Activated naive CD4-positive, alpha-beta T cell treated with anti-CD3 and anti-CD28 coated beads, Interleukin-2, amount 50 U/mL, for 72 hours (primary cell): ENCODE data around the gene LDLRAD3. TPM values are rescaled to one million over a fixed set of nuclear protein-coding genes. Genes with fewer than 3 reads are reported as not detected.

ENCODE experiments used
- ATAC-seq, 2 donors: fragments of 150-1000 bp; cut with Tn5 transposase; 2 replicates each; pipeline ENCODE4 v1.10.0; 2021; ENCODE audit warnings: mild to moderate bottlenecking in 2 of 2, moderate library complexity in 2 of 2
- DNase-seq, 2 donors: peaks; one replicate each; pipeline ENCODE4 v3.0.0; 2021 to 2022; ENCODE audit warnings: low spot score in 2 of 2
- H3K27ac Mint-ChIP-seq, 2 donors: one replicate each; pipeline ENCODE4 v1.8.0; 2022; ENCODE audit warnings: mild to moderate bottlenecking in 2 of 2, mixed read lengths in 2 of 2
- H3K36me3 Mint-ChIP-seq, 2 donors: one replicate each; pipeline ENCODE4 v1.8.0; 2022; ENCODE audit warnings: mixed read lengths in 2 of 2
- H3K9me3 Mint-ChIP-seq, 2 donors: one replicate each; pipeline ENCODE4 v1.8.0; 2022; ENCODE audit warnings: mixed read lengths in 2 of 2
- total RNA-seq, 2 donors: library from RNA; stranded (reverse); gene quantifications; one replicate each; pipeline ENCODE4 v1.2.3, GENCODE V29; 2022

LDLRAD3 gene
- total RNA-seq, 2 donors from 2014 or later: 0.27 to 0.82 TPM

DNA sequence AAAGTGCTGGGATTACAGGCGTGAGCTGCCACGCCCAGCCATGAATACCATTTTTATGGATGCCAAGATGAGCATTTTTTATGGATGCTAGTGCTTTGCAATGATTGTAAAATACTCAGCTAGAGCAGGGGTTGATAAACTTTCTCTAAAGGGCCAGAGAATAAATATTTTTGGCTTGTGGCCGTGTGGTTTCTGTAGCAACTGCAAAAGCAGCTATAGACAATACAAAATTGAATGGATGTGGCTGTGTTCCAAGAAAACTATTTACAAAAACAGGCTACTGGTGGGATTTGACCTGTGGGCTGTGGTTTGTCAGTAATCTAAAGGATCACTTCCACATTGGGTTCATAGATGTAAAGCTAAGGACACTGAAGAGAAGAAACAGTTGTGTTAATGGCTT is 289.3 kb downstream of the LDLRAD3 start:
- no peak for ATAC-seq
- no peak for DNase-seq
- no peak overlapping the region for H3K27ac Mint-ChIP-seq
- H3K36me3 Mint-ChIP-seq: no peaks in the 10 kb centered on the region
- no peaks in the 10 kb centered on the region for H3K9me3 Mint-ChIP-seq

DNA sequence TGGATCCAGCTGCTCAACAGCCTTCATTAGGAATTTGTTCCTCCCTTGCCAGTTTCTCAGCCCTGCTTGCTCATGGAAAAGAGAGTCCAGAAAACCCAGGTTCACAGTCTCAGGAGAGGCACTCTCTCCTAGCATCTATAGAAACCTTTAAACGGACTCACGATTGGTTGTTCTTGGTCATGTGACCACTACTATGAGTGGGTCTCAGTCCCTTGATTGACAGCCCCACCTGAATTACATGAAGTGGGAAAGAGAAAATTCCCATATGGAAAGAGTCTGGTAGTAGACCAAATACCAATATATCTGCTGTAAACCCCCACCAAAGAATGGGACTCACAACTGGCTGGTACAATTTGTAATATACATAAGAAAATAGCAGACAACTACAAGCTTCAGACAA is 291.0 kb downstream of the LDLRAD3 start:
- no peak overlapping the region for H3K27ac Mint-ChIP-seq
- no peaks in the 10 kb centered on the region for H3K9me3 Mint-ChIP-seq
- H3K36me3 Mint-ChIP-seq: no peaks in the 10 kb centered on the region
- ATAC-seq (no peak), DNase-seq (no peak)

DNA sequence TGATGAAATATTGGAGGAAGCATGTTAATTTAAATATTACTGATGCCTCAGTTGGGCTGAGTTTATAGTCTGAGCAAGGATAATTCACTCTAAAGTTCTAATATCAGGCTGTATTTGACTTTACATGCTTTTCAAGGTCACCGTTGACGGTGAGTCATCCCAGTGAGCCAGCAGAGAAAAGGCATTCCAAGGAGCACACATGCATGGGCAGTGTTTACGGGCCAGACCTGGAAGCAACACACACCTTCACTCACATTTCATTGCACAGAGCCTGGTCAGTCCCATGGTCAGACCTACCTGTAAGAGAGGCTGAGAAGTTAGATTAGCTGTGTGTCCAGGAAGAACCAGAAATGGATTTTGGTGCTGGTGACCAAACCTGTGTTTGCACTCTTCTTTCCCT is 291.9 kb downstream of the LDLRAD3 start:
- no peak overlapping the region for H3K27ac Mint-ChIP-seq
- ATAC-seq (no peak), DNase-seq (no peak)
- H3K36me3 Mint-ChIP-seq: no peaks in the 10 kb centered on the region
- H3K9me3 Mint-ChIP-seq: no peaks in the 10 kb centered on the region

DNA sequence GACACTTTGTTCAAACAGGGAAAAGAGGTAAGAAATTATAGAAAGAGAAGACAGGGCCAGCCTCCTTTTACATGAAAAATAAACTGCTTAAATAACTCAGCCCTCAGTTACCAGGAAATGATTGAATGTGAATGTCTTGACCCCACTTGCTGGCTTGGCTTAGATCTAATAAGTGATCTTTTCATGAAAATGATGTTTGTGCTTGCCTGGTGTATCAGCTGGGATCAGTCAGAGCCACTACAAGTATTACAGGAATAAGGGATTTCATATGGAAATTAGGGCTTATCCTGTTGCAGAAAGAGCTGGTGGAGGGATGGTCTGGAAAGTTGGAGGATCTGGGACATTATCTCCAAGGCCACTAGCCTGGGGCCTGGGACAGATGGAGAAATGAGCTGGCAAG is 293.5 kb downstream of the LDLRAD3 start:
- no peak overlapping the region for H3K27ac Mint-ChIP-seq
- no peak for DNase-seq
- H3K9me3 Mint-ChIP-seq: no peaks in the 10 kb centered on the region
- no peaks in the 10 kb centered on the region for H3K36me3 Mint-ChIP-seq
- no peak for ATAC-seq

DNA sequence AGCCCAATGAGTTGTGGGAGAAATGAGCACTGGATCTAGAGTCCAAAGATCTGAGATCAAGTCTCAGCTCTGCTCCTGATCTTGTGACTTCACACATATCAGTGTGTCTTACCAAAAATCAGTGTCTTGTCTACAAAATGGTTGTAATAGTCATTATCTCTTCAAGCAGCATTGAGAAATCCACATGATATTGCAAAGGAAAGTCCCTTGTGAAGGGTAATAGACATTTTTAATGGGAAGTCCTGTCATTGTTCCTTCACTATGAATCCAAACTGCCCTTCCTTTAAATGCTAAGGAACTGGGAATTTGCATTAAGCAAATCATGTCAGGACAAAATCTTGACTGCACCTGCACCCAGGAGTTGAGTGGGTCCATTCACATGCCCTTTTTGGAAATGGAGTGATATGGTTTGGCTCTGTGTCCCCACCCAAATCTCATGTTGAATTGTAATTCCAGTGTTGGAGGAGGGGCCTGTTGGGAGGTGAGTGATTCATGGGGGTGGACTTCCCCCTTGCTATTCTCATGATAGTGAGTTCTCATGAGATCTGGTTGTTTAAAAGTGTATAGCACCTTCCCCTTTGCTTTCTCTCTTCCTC is 294.3 kb downstream of the LDLRAD3 start:
- no peaks in the 10 kb centered on the region for H3K36me3 Mint-ChIP-seq
- H3K9me3 Mint-ChIP-seq: no peaks in the 10 kb centered on the region
- H3K27ac Mint-ChIP-seq: no peak overlapping the region
- ATAC-seq: no peak
- no peak for DNase-seq

DNA sequence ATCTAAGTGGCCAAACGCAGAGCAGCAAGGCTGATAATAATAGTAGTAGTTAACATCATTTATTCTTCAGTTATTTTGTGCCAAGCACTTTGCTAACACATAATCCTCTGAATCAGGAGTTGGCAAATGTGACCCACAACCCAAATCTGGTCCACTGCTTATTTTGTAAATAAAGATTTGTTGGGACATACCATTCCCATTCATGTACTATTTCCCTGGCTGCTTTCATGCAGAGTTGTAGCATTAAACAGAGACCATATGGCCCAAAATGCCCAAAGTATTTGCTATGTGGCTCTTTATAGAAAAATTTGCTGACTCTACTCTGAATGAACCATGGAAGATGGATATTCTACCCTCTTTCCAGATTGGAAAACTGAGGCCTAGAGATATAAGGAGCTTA is 295.0 kb downstream of the LDLRAD3 start:
- ATAC-seq: no peak
- H3K36me3 Mint-ChIP-seq: no peaks in the 10 kb centered on the region

DNA sequence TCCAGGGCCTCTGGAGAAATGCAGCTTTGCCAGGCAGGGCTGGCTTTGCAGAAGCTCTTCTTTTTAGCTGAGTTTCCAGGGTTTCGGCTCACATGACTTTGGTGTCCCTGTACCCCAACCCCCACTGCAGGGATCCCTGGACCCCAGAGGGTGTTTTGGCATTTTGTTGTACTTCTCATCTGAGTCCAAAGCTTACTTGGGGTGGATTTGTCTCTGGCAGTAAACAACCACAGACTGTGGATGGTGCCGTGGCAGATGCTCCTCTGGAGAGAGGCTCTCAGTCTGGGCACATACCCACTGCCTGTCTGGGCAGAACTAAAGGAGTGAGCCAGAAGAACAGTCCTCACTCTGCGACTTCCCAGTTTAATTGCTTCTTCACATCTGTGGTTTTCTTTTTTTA is 295.8 kb downstream of the LDLRAD3 start:
- H3K36me3 Mint-ChIP-seq: no peaks in the 10 kb centered on the region
- DNase-seq (no peak), ATAC-seq (no peak)
- H3K27ac Mint-ChIP-seq: no peak overlapping the region
- H3K9me3 Mint-ChIP-seq: no peaks in the 10 kb centered on the region

More for the DNA sequence above, 295.0 kb downstream of the LDLRAD3 start:
- DNase-seq: no peak
- H3K9me3 Mint-ChIP-seq: no peaks in the 10 kb centered on the region
- no peak overlapping the region for H3K27ac Mint-ChIP-seq

DNA sequence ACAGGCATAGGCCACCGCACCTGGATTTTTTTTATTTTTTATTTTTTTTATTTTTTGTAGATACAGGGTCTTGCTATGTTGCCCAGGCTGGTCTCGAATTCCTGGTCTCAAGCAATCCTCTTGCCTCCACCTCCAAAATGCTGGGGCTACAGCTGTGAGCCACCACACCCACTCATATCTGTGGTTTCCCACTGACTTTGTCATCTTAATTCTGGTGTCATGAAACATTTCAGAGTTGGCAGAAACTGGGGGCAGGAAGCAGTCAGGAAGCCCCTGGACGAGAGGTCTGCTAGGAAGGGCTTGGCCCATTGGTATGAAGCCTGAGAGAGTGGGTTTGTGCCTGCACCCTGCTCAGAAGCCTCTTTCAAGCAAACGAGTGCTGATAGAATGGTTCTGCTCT is 296.3 kb downstream of the LDLRAD3 start:
- no peak for ATAC-seq
- Mint-ChIP-seq H3K27ac (no peak overlapping the region), H3K9me3 (no peaks in the 10 kb centered on the region), H3K36me3 (no peaks in the 10 kb centered on the region)
- DNase-seq: no peak

DNA sequence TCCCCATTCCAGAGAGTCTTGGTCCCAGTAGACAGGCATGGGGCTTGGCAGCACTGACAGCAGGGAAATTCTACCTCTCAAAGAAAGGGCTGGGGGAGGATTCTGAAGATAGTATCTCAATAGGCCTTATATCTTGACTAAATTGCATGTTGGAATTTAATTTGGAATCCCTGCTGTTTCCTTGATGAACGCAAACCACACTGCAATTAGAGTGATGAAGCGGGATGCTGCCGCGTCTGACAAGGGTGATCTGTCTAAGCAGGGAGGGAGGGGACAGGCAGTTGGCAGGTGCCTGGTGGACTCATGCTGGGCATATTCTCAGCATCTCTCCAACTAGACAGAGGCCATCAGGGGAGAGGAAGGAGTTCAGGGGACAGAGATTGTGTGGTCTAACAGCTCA is 296.9 kb downstream of the LDLRAD3 start:
- H3K36me3 Mint-ChIP-seq: no peaks in the 10 kb centered on the region
- no peak for DNase-seq
- H3K9me3 Mint-ChIP-seq: no peaks in the 10 kb centered on the region
- no peak overlapping the region for H3K27ac Mint-ChIP-seq
- ATAC-seq: no peak

DNA sequence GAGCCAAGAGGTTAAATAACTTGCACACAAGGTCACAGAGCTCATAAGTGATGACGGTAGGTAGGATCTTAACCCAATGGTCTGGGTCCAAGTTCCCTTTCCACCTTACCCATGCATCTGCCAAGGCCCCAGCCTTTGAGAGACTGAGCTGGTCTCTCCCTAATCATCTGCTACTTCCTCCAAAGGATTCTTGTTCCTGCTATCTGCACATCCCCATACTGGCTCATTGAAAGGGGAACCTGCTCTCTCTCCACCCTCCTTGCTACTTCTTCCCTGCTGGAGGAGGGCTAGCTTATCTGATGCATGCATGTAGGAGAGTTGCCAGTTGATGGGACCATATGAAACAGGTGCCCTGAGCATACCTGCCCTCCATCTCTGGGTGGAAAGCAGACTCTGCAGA is 297.6 kb downstream of the LDLRAD3 start:
- no peaks in the 10 kb centered on the region for H3K9me3 Mint-ChIP-seq
- H3K27ac Mint-ChIP-seq: no peak overlapping the region
- DNase-seq: no peak
- ATAC-seq: no peak
- H3K36me3 Mint-ChIP-seq: no peaks in the 10 kb centered on the region

DNA sequence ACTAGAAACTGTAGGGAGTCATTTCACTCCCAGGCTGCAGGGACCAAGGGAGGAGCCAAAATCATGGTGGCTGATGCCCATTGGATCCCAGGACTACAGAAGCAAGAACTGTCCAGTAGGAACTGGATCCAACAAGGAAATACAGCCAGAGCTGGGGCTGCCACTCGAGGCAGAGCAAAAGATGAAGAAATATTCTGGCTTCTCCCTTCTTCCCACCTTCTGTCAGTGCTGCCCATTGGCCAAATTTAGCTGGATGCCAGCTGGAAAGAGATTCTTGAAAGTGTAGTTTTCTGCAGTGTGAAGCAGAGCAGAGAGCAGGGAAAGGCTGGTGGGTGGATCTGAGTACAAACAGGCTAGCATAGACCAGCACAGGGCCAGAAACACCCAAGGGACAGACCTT is 299.8 kb downstream of the LDLRAD3 start:
- no peaks in the 10 kb centered on the region for H3K9me3 Mint-ChIP-seq
- no peak overlapping the region for H3K27ac Mint-ChIP-seq
- ATAC-seq (no peak), DNase-seq (no peak)
- H3K36me3 Mint-ChIP-seq: no peaks in the 10 kb centered on the region

DNA sequence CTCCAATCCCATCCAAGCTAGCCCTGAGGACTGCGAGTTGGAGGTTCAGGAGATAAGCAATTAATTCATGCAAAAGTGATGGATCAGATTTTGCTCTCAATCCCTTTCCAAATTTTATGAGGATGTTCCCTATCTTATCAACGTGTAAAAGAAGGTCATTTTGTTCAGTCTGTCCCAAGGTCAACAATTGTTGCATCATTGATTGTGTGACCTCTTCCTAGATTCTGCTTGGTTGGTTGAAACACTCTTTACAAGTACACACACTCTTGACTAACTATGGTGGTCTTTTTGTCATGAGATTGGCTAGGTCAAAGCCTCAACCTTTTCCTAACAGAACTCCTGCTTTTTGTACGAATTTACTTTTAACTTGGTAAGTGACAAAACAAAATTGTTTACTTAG is 303.6 kb downstream of the LDLRAD3 start:
- Mint-ChIP-seq H3K36me3 (no peaks in the 10 kb centered on the region), H3K27ac (no peak overlapping the region), H3K9me3 (peaks cover 0 to 3% of the 10 kb centered on the region in 2 donors)
- DNase-seq: no peak
- no peak for ATAC-seq

DNA sequence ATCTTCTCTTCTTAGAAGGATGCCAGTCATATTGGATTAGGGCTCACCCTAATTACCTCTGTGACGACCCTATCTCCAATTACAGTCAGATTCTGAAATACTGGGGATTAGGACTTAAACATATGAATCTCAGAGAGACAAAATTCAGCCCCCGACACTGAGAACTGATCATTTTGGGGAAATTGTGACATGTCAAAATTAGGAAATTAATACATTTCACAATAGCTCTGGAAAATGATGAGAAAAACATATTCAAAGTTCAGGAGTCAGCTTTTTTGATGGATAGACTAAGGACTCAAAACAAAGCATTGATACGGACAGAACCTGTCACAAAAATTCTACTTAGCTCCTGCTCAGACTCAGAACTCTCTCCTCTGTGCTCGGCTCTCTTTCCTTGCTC is 304.6 kb downstream of the LDLRAD3 start:
- Mint-ChIP-seq H3K27ac (no peak overlapping the region), H3K9me3 (peaks cover 0 to 3% of the 10 kb centered on the region in 2 donors), H3K36me3 (no peaks in the 10 kb centered on the region)
- ATAC-seq (no peak), DNase-seq (no peak)

DNA sequence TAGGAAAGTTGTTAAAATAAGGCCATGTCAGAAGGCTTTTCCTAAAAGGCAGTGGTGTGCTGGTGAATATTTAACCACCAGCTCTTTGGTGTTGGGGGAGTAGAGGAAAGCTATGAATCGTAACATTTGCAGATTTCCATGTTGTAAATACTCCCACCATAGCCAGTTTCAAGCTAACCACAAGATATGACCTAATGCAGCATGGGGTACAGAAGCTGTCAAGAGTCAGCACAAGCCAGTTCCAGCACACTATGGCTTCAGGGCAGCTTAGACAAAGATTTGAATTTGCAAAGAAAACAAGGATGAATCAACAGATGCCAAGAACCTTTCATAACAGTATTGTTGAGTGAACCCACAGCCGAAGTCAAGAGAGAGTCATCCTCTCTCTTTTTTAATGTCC is 305.4 kb downstream of the LDLRAD3 start:
- Mint-ChIP-seq H3K36me3 (no peaks in the 10 kb centered on the region), H3K9me3 (peaks cover 0 to 3% of the 10 kb centered on the region in 2 donors), H3K27ac (no peak overlapping the region)
- DNase-seq (no peak), ATAC-seq (peak in 1 of 2 donors; percentile 85)

DNA sequence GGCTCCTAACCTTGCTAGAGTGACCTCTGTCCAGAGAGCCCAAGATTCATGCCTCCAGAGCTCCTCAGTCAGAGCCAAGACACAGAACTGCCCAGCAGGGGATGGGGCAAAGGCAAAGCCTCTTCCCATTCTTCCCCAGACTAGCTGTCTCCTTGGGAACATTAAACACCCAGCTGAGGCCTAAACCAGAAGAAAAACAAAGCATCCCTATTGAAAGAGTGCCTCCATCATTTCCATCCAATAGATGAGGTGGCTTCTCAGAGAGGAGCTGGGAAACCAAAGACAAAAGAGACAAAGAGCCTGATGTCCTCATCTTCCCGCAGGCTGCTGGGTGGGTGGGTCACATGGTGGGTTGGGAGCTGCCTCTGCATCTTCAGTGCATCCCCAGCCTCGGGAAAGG is 308.0 kb downstream of the LDLRAD3 start:
- H3K36me3 Mint-ChIP-seq: no peaks in the 10 kb centered on the region
- ATAC-seq (no peak), DNase-seq (no peak)
- H3K27ac Mint-ChIP-seq: no peak overlapping the region
- H3K9me3 Mint-ChIP-seq: peaks cover 0 to 3% of the 10 kb centered on the region in 2 donors

DNA sequence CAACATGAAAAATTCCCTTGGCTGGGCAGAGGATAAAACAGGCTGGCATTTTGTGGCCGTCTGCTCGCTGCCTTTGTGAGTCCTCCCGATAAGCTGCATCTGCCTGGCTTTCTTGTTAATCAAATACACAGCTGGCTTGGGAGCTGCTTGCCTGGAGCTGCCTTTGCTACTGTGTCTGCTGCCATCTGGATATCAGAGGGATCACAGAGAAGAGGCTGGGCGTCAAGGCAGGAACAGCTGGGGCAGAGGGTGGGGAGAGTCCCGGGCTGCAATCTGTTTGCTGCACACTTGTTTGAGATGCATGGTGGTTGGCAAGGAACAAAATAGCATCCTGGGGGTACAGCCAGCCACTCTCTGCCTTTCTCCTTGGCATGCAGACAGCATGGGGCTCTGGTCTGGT is 309.4 kb downstream of the LDLRAD3 start:
- no peak overlapping the region for H3K27ac Mint-ChIP-seq
- DNase-seq (no peak), ATAC-seq (no peak)
- H3K36me3 Mint-ChIP-seq: no peaks in the 10 kb centered on the region
- H3K9me3 Mint-ChIP-seq: peaks cover 0 to 3% of the 10 kb centered on the region in 2 donors

DNA sequence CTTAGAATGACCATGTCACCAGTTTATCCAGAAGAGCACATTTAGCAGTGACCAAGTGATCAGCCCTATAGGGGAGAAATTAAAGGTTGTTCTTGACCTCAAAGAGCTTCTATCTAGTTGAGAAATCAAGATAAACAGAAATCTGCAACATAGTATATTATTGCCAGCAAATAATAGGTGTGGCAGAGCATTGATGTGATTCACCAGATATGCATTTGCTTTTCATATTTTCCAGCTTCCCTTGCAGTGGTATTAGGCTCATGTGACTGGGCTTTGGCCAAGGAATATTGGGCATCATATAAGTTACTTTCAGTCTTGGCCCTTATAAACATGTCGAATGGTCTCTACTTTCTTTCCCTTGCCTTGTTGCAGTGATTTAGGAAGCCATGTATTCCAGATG is 310.9 kb downstream of the LDLRAD3 start:
- Mint-ChIP-seq H3K27ac (no peak overlapping the region), H3K36me3 (no peaks in the 10 kb centered on the region), H3K9me3 (peaks cover 0 to 3% of the 10 kb centered on the region in 2 donors)
- ATAC-seq: no peak
- DNase-seq: no peak

DNA sequence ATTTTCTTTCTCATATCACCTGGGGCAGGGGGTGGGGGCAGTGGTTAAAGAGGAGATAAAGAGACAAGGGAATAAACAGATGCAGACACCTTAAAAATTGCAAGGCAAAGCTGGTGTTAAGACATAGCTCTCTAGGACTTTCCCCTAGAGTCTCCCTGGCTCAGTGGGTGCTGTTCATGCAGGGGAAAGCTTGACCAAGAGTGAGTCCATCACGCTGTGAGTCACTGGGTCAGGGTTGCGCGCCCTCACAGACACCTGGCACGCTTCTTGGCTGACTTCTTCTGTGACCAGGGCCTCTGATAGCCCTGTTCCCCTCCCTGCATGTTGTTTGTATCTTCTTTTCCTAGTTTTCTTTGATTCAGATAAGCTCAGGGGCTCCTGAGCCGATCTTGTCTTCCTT is 313.5 kb downstream of the LDLRAD3 start:
- H3K27ac Mint-ChIP-seq: no peak overlapping the region
- no peaks in the 10 kb centered on the region for H3K36me3 Mint-ChIP-seq
- ATAC-seq: no peak
- no peaks in the 10 kb centered on the region for H3K9me3 Mint-ChIP-seq
- no peak for DNase-seq
